Parathyroid adenoma (tissue), 2 donors: ENCODE measurements around the gene CABLES1.

ENCODE experiments used
- H2AFZ ChIP-seq: fragments of 300-600 bp; sonication (generic); one replicate; pipeline ENCODE4 v1.7.0; 2017; ENCODE audit warnings: antibody characterized with exemption, mild to moderate bottlenecking
- H3K27ac ChIP-seq: fragments of 300-600 bp; sonication (generic); one replicate; pipeline ENCODE4 v1.7.0; 2017
- H3K27me3 ChIP-seq: fragments of 300-600 bp; sonication (generic); one replicate; pipeline ENCODE4 v1.7.0; 2017; ENCODE audit warnings: low read length; ENCODE audit not compliant: control insufficient read depth, insufficient read depth
- H3K36me3 ChIP-seq: fragments of 300-600 bp; sonication (generic); one replicate; pipeline ENCODE4 v1.7.0; 2017; ENCODE audit warnings: low read length; ENCODE audit not compliant: control insufficient read depth, insufficient read depth
- H3K4me1 ChIP-seq: fragments of 300-600 bp; sonication (generic); one replicate; pipeline ENCODE4 v1.7.0; 2017; ENCODE audit warnings: control low read depth
- H3K4me2 ChIP-seq: fragments of 300-600 bp; sonication (generic); one replicate; pipeline ENCODE4 v1.7.0; 2017; ENCODE audit warnings: low read length
- H3K4me3 ChIP-seq: fragments of 300-600 bp; sonication (generic); one replicate; pipeline ENCODE4 v1.7.0; 2017; ENCODE audit warnings: low read depth, low read length
- H3K79me2 ChIP-seq: fragments of 300-600 bp; sonication (generic); one replicate; pipeline ENCODE4 v1.7.0; 2017; ENCODE audit warnings: control low read depth
- H3K9ac ChIP-seq: fragments of 300-600 bp; sonication (generic); one replicate; pipeline ENCODE4 v1.7.0; 2017; ENCODE audit warnings: mild to moderate bottlenecking
- H3K9me3 ChIP-seq: fragments of 300-600 bp; sonication (generic); one replicate; pipeline ENCODE4 v1.7.0; 2017; ENCODE audit warnings: low read length; ENCODE audit not compliant: control insufficient read depth
- CTCF ChIP-seq: fragments of 300-600 bp; sonication (generic); IDR thresholded peaks from one replicate; pipeline ENCODE4 v1.7.0; 2017; ENCODE audit warnings: antibody characterized with exemption, mild to moderate bottlenecking
- donor health status: primary hyperparathyroidism.

CABLES1 gene

GRCh38 chr18:23212161-23212560 lies 76.9 kb downstream of the CABLES1 start:
- no peaks in the 10 kb centered on the region for H3K27me3 ChIP-seq
- H3K27ac ChIP-seq = no peak overlapping the region
- H3K4me1 ChIP-seq = peaks cover 5% of the 10 kb centered on the region
- TF ChIP-seq CTCF = no peak
- H3K36me3 ChIP-seq = no peaks in the 10 kb centered on the region
- H3K4me3 ChIP-seq = no peak overlapping the region
- no peak overlapping the region for H3K4me2 ChIP-seq
- H3K9ac ChIP-seq = no peak overlapping the region
- H2AFZ ChIP-seq = no peak overlapping the region
- H3K9me3 ChIP-seq = no peaks in the 10 kb centered on the region
- peaks cover 6% of the 10 kb centered on the region for H3K79me2 ChIP-seq

- H3K79me2 ChIP-seq = peaks cover 6% of the 10 kb centered on the region
- H3K4me2 ChIP-seq = no peak overlapping the region
- TF ChIP-seq CTCF = no peak
- no peaks in the 10 kb centered on the region for H3K9me3 ChIP-seq
- no peak overlapping the region for H2AFZ ChIP-seq
- H3K27ac ChIP-seq = no peak overlapping the region
- H3K9ac ChIP-seq = no peak overlapping the region
- H3K4me1 ChIP-seq = peaks cover 5% of the 10 kb centered on the region
- no peak overlapping the region for H3K4me3 ChIP-seq
- no peaks in the 10 kb centered on the region for H3K36me3 ChIP-seq
- H3K27me3 ChIP-seq = no peaks in the 10 kb centered on the region
Measured at GRCh38 chr18:23213200-23213599, 77.9 kb downstream of the CABLES1 start.

- no peak for TF ChIP-seq CTCF
- H3K9me3 ChIP-seq = no peaks in the 10 kb centered on the region
- H3K27me3 ChIP-seq = no peaks in the 10 kb centered on the region
- no peak overlapping the region for H3K4me2 ChIP-seq
- no peaks in the 10 kb centered on the region for H3K36me3 ChIP-seq
- no peak overlapping the region for H2AFZ ChIP-seq
- H3K4me3 ChIP-seq = no peak overlapping the region
- peaks cover 5% of the 10 kb centered on the region for H3K4me1 ChIP-seq
- H3K9ac ChIP-seq = no peak overlapping the region
- H3K79me2 ChIP-seq = peaks cover 3% of the 10 kb centered on the region
- H3K27ac ChIP-seq = no peak overlapping the region
Measured at GRCh38 chr18:23217781-23218180, 82.5 kb downstream of the CABLES1 start.

- Histone ChIP-seq H3K4me2 (no peak overlapping the region), H3K4me1 (no peaks in the 10 kb centered on the region), H3K9ac (no peak overlapping the region), H3K9me3 (no peaks in the 10 kb centered on the region), H3K4me3 (no peak overlapping the region), H3K36me3 (no peaks in the 10 kb centered on the region), H3K27me3 (no peaks in the 10 kb centered on the region), H2AFZ (no peak overlapping the region), H3K27ac (no peak overlapping the region), H3K79me2 (peaks cover under 1% of the 10 kb centered on the region)
- TF ChIP-seq CTCF = no peak
Measured at GRCh38 chr18:23220355-23220754, 85.1 kb downstream of the CABLES1 start.

- no peak overlapping the region for H3K9ac ChIP-seq
- no peak for TF ChIP-seq CTCF
- H3K4me2 ChIP-seq = no peak overlapping the region
- no peaks in the 10 kb centered on the region for H3K36me3 ChIP-seq
- H3K27me3 ChIP-seq = no peaks in the 10 kb centered on the region
- H3K9me3 ChIP-seq = no peaks in the 10 kb centered on the region
- no peak overlapping the region for H3K4me3 ChIP-seq
- peaks cover 12% of the 10 kb centered on the region for H3K4me1 ChIP-seq
- no peak overlapping the region for H3K27ac ChIP-seq
- no peak overlapping the region for H2AFZ ChIP-seq
- no peaks in the 10 kb centered on the region for H3K79me2 ChIP-seq
Measured at GRCh38 chr18:23223641-23224040, 88.4 kb downstream of the CABLES1 start.
